DMS153 treated with DMSO at 0.1 percent for 48 hours (cell line): ENCODE measurements around the gene MAP7D1.
"Not testable (repeated sequence)": the region's sequence is repeated elsewhere in the genome, so short reads cannot be mapped to it uniquely, and the experiment has no call there.

Experiments used
- DNase-seq: peaks from one replicate; lab custom pipeline; 2025; ENCODE audit not compliant: unreplicated experiment; lab: John Stamatoyannopoulos, UW

MAP7D1 gene

DNA sequence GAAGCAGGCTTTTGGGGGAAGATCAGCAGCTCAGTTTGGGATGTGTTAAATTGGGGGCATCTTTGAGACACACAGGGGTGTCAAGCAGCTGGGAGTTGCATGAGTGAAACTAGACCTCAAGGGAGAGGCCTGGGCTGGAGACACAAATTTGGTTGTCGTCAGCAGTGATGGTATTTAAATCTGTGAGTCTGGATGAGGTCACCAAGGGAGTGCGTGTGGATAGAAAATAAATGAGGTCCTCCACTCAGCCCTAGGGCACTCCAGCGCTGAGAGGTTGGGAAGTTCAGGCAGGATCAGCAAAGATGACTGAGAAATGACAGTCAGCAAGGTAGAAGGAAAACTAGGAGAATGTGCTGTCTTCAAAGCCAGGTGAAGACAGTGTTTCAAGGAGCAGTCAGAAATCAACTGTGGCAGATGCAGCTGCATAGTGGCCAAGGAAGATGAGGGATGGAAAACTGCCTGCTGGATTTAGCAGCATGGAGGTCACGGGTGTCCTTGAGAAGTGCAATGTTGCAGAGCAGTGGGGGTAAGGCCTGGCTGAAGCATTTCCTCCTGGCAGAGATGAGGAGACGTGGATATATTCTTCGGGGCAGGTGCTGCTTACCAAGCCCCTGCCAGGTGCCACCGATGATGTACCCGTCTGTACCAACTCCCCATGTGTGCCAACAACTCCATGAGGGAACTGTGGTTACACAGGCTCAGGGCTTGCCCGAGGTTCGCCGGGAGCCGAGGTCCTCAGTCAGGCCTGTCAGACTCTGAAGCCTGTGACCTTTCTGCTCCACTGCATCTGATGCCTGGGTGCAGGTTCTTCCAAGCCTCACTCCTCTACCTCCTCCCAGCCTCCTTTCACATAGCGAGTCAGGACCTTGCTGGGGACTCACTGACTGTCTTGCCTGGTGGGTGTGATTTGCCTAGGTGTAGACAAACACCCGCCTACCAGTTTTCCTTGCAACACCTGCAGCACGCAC, 11.3 kb downstream of the MAP7D1 start:
- no peak for DNase-seq

DNA sequence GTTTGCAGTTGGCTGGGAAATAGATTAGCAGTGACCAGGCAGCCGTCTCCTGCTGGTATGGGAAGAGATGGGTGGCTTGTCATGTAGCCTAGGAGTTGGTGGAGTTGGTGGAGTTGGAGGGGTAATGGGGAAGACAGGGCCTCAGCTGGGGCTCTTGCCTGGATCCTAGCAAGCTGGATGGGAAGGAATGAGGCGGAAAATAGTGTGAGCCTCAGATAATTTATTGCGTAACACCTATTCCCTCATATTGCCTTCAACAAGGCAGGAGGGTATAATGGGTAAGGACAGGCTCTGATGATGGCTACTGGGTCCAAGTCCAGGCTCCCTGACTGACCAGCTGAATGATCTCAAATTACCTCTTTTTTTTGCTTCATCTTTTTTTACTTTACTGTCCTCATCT, 12.6 kb downstream of the MAP7D1 start:
- no peak for DNase-seq

DNA sequence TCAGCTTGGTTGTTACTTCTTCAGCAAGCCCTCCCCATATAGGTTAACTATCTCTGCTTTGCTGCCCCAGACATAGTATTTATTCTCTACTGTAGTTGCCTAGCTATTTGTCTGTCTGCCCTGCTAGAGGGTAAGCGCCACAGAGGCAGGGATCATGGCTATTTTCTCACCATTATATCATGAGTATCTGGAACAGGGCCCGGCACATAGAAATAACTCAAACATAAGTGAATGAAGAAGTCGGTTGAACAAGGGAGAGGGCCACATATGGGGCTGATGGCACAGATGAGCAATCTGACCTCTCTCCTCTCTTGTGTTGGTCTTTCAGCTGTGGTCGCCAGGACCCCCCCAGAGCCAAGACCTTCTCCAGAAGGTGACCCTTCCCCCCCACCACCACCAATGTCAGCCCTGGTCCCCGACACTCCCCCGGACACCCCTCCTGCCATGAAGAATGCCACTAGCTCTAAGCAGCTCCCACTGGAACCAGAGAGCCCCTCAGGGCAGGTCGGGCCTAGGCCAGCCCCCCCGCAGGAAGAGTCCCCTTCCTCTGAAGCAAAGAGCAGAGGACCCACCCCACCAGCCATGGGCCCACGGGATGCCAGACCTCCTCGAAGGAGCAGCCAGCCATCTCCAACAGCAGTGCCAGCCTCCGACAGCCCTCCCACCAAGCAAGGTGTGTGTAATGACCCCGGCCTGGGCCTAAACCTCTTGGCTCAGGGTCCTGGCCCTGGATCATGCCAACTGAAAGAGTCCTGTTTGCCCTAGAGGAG, 14.9 kb downstream of the MAP7D1 start:
- no peak for DNase-seq

DNA sequence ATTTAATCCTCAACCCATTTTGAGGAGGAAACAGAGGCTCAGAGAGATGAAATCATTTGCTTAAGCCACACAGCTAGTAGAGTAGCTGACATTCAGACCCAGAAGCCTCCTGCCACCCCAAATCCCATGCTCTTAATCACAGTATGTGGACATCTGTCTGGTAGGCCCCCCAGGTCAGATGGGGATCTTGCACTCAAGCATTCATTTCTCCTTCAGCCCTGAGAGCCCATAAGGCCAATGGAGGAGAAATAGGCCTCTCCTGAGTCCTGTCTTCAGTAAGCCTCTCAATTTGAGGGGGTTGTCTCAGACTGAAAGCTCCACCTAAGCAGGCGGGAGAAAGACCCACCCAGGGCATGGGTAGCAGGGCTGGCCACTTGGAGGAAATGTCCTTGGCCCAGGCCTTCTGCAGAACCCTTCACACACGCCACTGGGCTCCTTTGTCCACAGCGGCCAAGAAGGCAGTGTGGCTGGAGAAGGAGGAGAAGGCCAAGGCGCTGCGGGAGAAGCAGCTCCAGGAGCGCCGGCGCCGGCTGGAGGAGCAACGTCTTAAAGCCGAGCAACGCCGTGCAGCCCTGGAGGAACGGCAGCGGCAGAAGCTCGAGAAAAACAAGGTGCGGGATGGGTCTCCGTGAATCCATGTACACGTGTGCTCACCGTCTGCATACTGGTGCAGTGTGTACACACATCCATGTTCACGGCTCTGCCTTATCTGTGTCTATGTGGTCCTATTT, 16.2 kb downstream of the MAP7D1 start:
- no peak for DNase-seq

DNA sequence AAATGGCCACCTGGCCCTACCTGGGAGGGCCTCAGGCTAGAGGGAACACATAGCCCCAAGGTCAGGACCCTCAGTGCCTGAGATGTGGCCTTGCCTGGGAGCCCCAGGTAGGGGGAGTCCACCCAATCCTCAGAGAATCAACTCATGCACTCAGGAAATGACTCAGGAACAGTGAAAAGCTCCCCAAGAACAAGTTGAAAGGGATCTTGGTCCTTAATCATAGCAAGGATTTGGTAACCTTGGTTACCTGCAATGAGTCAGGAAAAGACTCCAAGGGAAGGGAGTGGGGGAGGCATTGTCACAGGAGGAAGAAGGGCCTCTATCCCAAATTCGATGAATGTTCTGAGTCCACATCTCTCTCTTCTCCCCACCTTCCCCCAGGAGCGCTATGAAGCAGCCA, 17.0 kb downstream of the MAP7D1 start:
- no peak for DNase-seq

DNA sequence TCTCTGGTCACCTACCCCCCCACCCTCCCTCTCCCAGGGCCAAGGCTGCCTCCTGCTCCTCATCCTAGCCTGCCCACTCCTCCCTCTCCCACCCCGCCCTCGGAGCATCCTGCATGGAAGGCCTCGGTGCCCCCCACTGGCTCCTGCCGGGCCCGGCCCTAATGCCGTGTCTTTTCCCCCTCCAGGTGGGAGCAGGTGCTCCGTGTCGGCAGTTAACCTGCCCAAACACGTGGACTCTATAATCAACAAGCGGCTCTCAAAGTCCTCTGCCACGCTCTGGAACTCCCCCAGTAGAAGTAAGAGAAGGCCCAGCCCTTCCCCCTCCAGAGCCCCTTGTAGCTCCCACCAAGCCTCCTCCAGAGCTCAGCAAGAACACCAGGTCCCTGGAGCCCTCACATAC, 18.8 kb downstream of the MAP7D1 start:
- DNase-seq, result no peak

DNA sequence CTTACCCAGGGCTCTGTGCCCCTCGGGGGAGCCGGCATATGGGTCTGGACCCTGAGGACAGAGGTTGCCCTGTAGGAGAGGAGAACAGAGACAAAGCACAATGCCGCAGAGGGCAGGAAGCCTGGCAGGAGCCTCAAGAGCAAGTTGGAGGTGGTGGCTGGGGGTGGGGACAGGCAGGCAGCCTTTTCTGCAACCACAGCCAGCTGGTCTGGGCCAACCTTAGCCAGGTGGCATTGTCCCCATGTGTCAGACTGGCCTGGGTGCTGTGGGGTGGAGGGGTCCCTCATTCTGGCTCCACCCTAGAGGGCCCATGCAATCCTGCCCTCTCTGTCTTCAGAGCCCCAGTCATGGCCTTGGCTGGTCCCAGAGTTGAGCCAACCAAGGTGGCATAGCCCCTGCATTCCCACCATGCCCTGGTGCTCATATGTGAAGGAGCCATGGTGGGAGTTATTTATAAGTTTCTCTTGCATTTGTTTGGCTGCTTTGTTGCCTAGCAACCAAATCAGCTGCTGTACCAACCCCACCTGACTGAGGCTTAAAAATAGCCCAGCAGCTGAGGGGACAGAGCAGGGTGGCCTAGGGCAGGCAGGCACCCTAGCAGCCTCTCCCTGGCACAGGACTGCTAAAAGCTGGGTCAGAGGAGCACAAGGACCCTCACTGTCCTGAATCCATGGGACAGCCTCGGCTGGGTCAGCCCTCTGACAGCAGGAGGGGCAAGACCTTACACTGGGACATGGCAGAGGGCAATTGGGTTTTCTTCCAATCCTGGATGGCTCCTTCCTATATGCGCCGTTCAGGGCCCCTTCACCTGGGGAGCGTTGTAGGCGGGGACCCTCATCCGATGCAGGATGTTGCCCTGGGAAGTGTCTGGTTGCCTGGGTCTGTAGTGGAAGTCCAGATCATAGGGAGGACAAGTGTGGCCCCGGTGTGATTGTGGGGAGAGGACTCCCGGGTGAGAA, 19.5 kb downstream of the MAP7D1 start:
- DNase-seq, result no peak

DNA sequence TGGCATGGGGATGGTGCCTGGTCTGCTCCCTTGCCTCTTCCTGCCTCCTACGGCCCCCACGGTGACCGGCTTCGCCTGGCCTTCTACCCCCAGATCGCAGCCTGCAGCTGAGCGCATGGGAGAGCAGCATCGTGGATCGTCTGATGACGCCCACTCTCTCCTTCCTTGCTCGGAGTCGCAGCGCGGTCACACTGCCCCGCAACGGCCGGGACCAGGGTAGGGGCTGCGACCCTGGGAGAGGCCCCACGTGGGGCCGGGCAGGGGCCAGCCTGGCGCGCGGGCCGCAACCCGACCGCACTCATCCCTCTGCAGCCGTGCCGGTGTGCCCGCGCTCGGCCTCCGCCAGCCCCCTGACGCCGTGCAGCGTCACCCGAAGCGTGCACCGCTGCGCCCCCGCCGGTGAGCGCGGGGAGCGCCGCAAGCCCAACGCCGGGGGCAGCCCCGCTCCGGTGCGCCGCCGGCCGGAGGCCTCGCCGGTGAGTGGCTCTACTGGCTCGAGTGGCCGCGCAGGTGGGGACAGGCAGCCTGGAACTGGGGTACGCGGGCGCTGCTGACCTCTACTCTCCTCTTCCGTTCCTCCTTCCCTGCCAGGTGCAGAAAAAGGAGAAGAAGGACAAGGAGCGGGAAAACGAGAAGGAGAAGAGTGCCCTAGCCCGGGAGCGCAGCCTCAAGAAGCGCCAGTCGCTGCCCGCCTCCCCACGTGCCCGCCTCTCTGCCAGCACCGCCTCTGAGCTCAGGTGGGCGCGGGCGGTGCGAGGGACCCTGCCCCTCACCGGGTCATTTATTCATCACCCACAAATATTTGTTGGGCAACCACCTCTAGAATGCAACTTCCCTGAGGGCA, 20.4 kb downstream of the MAP7D1 start:
- no peak for DNase-seq

DNA sequence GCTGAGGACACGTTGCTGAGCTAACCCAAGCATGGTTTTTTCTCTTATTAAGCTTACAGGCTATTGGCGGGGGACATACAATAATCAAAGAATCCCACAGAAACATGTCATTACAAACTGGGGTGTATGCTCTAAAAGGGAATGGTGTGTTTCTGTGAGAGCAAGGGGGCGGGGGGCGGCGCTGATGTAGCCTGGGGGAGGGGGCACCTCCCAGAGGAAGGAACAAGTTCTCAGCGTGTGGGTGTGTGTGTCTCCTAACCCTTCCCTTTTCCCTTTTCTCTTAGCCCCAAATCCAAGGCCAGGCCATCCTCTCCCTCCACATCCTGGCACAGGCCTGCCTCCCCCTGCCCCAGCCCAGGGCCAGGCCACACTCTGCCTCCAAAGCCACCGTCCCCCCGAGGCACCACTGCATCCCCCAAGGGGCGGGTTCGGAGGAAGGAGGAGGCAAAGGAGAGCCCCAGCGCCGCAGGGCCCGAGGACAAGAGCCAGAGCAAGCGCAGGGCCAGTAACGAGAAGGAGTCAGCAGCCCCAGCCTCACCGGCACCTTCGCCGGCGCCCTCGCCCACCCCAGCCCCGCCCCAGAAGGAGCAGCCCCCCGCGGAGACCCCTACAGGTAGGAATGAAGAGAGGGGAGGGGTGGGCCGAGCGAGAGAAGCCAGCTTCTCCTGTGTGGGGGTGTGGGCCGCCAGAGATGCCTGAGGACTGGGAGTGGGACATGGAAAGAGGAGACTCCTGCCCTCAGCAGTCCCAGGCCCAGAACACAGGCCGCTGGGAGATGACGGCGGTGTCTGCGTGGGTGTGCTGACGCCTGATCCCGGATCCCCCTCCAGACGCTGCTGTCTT, 21.9 kb downstream of the MAP7D1 start:
- DNase-seq, result no peak

DNA sequence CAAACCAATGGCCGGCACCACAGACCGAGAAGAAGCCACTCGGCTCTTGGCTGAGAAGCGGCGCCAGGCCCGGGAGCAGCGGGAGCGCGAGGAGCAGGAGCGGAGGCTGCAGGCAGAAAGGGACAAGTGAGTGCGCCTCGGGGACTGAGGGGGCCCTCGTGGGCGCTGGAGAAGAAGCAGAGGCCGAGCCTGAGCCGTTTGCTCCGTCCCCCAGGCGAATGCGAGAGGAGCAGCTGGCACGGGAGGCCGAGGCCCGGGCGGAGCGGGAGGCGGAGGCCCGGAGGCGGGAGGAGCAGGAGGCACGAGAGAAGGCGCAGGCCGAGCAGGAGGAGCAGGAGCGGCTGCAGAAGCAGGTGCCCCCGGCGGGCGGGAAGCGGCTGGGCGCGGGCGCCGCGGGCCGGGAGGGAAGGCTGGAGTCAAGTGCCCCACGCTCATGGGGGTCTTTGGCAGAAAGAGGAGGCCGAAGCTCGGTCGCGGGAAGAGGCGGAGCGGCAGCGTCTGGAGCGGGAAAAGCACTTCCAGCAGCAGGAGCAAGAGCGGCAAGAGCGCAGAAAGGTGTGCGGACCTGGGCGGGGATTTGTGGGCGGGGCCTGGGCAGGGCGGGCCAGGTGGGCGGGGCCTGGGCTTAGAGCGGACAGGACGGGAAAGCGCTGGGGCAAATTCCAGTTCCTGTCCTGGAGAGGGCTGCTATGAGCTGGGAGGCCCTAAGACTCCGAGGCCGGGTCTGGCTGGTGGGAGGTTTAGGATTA, 22.7 kb downstream of the MAP7D1 start:
- DNase-seq, result no peak

DNA sequence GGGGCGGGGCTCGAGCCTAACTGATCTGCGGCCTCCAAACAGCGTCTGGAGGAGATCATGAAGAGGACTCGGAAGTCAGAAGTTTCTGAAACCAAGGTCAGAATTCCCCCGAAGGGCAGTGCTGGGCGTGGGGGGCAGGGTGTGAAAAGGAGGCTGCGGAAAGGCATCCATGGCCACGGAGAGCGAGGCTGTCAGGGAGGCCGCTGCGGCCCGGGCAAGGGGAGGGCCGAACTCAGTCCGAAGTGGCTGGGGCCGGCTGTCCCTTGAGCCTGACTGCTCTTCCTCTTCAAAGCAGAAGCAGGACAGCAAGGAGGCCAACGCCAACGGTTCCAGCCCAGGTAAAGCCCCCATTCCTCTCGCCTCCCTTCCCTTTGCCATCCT, 23.2 kb downstream of the MAP7D1 start:
- no peak for DNase-seq

DNA sequence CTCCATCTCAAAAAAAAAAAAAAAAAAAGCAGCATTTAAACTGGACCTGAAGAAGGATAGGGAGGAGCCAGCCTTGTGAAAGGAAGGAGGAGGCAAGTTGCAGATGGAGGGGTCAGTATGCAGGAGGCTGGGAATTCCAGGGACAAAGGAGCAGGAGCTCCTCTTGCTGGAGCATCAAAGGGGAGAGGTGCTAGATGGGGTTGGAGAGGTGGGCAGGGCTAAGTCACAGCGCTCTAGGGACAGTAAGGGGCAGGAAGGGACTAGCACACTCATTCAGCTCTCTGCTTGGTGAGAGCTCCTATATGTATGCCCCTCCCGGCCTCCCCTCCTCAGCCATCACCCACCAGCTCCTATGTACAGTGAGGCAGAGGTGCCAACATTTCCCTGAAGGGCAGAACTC, 26.8 kb downstream of the MAP7D1 start:
- no peak for DNase-seq

DNA sequence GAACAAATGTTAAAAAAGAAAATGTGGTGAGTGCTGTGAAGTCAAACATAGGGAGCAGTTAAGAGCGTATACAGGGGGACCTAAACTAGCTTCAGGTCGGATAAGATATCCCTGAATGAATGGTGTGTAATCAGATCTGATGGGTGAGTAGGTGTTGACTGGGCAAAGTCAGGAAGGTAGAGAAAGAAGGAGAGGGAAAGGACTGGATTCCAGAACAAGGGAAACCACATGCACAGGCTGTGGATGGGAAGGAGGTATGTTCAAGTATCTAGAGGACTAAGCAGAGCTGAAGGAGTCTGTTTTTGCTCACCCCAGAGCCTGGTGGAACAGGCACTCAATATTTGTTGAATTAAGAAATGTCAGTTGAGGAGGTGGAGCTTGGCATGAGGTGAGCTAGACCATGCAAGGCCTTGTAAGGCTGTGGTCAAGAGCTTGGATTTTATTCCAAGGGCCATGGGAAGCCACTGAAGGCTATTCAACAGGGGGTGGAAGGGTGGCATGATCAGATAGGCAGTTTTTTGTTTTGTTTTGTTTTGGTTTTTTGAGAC, 27.4 kb downstream of the MAP7D1 start:
- DNase-seq, result no peak

DNA sequence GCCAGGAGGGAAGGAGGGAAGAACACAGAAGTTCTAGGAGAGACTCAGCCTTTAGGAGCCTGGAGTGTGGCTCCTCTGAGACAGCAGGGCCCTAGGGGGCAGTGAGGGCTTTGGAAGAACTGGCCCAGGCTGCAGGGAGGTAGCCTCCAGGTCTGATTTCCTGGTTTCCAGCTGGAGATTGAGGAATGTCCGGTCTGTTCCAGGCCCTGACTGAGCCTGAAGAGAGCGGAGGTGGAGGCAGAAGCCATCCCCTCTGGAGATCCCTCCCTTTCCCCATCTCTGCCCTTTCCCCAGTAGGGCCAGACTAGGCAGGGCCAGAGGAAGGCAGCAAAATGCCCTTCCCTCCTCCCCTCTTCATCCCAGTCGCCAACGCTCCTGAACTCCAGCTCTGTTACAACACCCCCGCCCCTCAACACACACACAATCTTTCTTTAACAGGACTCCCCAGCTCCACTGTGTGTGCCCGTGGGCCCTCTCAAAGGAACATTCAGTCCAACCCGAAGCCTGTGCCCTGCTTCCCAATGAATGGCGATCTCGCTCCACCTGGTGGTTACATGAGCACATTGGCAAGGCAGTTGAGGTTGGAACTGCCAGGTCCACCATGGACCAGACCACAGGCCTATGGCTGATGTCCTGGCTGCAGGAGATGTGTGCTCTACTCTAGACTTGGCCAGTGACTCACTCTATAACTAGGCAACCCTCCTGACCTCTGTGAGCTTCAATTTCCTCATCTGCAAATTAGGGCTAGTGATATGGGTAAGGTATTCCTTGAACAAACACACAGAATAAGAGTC, 32.0 kb downstream of the MAP7D1 start:
- DNase-seq, result peak; percentile 92

DNA sequence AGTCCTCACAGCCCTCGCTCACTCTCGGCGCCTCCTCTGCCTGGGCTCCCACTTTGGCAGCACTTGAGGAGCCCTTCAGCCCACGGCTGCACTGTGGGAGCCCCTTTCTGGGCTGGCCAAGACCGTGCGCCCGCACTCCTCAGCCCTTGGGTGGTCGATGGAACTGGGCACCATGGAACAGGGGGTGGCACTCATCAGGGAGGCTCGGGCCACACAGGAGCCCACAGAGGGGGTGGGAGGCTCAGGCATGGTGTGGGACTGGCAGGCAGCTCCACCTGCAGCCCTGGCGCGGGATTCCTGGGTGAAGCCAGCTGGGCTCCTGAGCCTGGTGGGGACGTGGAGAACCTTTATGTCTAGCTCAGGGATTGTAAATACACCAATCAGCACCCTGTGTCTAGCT, 40.8 kb downstream of the MAP7D1 start:
- not testable (repeated sequence) for DNase-seq

DNA sequence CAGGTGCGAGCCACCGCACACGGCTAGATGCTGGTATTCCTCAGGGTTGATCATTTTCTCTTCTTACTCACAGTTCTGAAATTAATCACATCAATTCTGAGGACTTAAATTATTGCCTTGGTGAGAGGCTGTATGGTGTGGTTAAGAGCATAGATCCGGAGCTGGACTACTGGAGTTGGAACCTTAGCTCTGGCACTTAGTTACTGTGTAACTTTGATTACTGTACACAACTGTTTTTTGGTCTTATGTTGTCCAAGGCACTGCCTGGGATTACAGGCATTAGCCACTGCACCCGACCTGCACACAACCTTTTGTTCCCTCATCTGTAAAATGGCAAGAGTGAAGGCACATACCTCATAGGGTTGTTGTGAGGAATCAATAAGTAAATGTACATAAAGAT, 42.7 kb downstream of the MAP7D1 start:
- no peak for DNase-seq
